ENCODE results near the gene GPR173. TPM values are rescaled to one million over a fixed set of nuclear protein-coding genes. Genes with fewer than 3 reads are reported as not detected.

The GPR173 gene
- total and polyA plus RNA-seq, 2 of the 8 experiments (the other 6 are each of a cell fraction or from before 2014, with no cell fraction given), result 7.0 to 11.3 TPM

DNA sequence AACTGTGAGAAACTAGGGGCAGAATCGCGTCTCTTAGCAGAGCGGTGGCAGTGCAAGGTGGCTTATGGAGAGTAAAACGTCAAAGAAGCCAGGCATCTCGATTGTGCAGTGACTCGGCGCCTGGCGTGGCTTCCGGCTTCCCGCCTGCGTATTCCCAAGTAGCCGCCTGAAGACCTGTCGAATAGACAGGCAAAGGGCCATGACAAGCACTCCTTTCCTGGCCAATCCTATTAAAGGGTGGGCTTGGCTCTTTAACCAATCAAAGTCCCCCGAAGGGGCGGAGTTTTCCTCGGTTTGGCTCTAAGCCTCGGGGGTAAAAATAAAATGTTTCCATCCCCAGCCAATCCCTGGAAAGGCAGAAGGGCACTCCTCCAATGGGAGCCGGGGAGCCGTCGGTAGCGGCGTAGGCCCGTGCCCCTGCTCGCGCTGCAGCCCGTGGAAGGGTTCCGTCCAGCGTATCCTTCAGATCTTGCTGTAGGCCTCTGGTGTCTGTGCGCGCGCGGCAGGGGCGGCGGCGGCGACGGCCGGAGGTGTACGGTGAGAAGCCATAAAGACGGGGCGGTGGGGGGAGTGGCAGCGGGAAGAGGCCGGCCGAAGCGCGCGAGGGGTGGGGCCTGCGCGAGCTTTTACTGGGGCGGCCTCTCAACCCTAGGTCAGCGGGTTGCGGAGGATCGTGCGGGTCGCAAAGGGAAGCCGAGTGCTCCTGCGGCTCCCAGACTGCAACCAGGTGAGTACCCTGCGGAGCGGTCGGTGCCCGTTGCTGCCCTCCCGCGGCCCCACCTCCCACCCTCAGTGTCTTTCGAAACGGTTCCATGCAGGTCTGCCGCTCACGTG, 45.4 kb downstream of the GPR173 start, which contains the start of gene KANTR (continued):
- TF ChIP-seq ZNF274 (IDR thresholded peaks at IDR 0.05; ENCODE audit: borderline replicate concordance, extremely low read depth, low read length), result no peak
- TF ChIP-seq CTBP2 (IDR thresholded peaks at IDR 0.05; ENCODE audit: borderline replicate concordance, insufficient read depth, insufficient read length, low read length), result no peak
- TF ChIP-seq POLR2AphosphoS5 (IDR thresholded peaks at IDR 0.05; ENCODE audit: low read depth, low read length), result 0 out of 2 replicates have a peak, but pooled peaks have one; percentile 33
- TF ChIP-seq, protein P1, sequence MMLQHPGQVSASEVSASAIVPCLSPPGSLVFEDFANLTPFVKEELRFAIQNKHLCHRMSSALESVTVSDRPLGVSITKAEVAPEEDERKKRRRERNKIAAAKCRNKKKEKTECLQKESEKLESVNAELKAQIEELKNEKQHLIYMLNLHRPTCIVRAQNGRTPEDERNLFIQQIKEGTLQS (IDR thresholded peaks at IDR 0.05; ENCODE audit: insufficient read depth, low read depth, low read length), result 0 out of 2 replicates have a peak, but pooled peaks have one; percentile 7
- no peak; the same call in 1 of the 2 replicates for TF ChIP-seq CREB1 (IDR thresholded peaks at IDR 0.05)
- peak; percentile 60; the same call in 1 of the 2 replicates for TF ChIP-seq TAF1 (IDR thresholded peaks at IDR 0.05; ENCODE audit: low read depth, low read length)
- peak; percentile 40 for TF ChIP-seq PHF8 (conservative IDR thresholded peaks at IDR 0.05; ENCODE audit: low read depth, low read length)
- TF ChIP-seq TEAD4 (IDR thresholded peaks at IDR 0.05; ENCODE audit: low read depth, low read length), result no peak
- peak; percentile 55 for TF ChIP-seq ASH2L (IDR thresholded peaks at IDR 0.05; ENCODE audit: low read length)
- TF ChIP-seq, protein P2, sequence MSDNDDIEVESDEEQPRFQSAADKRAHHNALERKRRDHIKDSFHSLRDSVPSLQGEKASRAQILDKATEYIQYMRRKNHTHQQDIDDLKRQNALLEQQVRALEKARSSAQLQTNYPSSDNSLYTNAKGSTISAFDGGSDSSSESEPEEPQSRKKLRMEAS (IDR thresholded peaks at IDR 0.05), result peak; percentile 46
- peak; percentile 92 for TF ChIP-seq SP1 (IDR thresholded peaks at IDR 0.05; ENCODE audit: low read depth, low read length)
- TF ChIP-seq, protein P3, sequence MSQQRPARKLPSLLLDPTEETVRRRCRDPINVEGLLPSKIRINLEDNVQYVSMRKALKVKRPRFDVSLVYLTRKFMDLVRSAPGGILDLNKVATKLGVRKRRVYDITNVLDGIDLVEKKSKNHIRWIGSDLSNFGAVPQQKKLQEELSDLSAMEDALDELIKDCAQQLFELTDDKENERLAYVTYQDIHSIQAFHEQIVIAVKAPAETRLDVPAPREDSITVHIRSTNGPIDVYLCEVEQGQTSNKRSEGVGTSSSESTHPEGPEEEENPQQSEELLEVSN (IDR thresholded peaks at IDR 0.05), result peak; percentile 90
- TF ChIP-seq SIN3A (conservative IDR thresholded peaks at IDR 0.05 in 1 of 2, IDR thresholded peaks at IDR 0.05 in 1 of 2; ENCODE audit: low read depth in 1 of 2, low read length in 2 of 2), result peak in 1 of 2 experiments; percentile 18; a peak in 1 of 4 replicates
- TF ChIP-seq KDM1A (IDR thresholded peaks at IDR 0.05; ENCODE audit: borderline replicate concordance, low read length), result no peak
- peak; percentile 31; the same call in 1 of the 2 replicates for TF ChIP-seq TBP (IDR thresholded peaks at IDR 0.05; ENCODE audit: low read depth, low read length)
- TF ChIP-seq KDM4A (IDR thresholded peaks at IDR 0.05; ENCODE audit: low read depth, low read length, severe bottlenecking), result peak; percentile 60
